NOMO-1 treated with DMSO at 0.1 percent for 48 hours (cell line): ENCODE data around the gene PDE1A.

ENCODE experiments used
- DNase-seq: peaks from one replicate; lab custom pipeline; 2025; ENCODE audit not compliant: unreplicated experiment; lab: John Stamatoyannopoulos, UW

PDE1A gene

DNA sequence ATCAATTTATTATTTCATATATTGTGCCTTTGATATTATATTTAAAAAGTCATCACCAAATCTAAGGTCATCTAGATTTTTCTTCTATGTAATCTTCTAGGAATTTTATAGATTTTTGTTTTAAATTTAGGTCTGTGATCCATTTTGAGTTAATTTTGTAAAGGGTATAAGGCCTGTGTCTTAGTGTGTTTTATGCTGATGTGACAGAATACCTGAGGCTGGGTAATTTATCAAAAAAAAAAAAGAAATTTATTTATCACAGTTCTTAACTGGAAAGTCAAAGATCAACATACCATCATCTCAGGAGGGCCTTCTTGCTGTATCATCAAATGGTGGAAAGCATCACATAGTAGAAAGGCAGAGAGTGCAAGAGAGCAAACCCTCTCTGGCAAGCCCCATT lies 216.2 kb downstream of the PDE1A start:
- no peak for DNase-seq

DNA sequence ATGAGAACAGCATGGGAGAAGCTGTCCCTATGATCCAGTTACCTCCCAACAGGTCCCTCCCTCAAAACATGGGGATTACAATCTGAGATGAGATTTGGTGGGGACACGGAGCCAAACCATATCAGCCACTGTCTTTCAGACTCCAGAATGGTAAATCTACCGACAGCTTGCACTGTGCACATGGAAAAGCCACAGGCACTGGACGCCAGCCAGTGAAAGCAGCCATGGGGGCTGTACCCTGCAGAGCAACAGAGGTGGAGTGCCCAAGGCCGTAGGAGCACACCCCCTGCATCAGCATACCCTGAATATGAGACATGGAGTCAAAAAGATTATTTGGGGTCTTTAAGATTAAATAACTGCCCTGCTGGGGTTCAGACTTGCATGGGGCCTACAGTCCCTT lies 218.4 kb downstream of the PDE1A start:
- no peak for DNase-seq

GRCh38 chr2:182207049-182207746 lies 219.6 kb downstream of the PDE1A start:
- DNase-seq = no peak

DNA sequence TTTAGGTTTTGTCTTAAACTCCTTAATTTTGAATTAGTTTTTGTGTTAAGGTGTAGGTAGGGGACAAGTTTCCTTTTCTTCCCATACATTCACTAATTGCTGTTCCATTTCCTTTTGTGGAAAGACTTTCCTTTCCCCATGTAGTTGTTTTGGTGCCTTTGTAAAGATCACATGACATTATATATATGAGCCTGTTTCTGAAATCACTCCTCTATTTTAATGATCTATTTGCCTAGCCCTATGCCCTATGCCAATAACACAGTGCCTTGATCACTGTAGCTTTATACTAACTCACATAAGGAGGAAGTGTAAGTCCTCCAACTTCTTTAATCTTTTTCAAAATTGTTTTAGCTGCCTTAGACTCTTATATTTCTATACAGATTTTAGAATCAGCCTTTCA lies 229.3 kb downstream of the PDE1A start:
- DNase-seq = no peak

DNA sequence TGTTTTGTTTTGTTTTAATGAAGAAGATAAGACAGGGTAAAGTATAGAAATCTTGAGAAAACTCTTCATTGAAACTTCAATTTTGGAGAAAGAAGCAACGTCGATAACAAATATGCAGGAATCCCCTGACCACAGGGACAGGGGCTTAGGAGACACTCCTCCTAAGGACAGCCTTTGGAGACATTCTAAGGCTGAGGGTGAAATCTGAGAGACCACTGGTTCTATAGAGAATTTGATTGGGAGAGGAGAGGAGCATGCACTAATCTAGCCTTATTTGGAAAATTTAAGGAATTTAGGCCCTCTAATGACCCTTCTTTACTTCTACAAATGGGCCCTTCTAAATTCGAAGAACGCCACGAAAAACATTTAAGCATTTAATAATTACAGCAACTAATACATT lies 233.5 kb downstream of the PDE1A start:
- no peak for DNase-seq

DNA sequence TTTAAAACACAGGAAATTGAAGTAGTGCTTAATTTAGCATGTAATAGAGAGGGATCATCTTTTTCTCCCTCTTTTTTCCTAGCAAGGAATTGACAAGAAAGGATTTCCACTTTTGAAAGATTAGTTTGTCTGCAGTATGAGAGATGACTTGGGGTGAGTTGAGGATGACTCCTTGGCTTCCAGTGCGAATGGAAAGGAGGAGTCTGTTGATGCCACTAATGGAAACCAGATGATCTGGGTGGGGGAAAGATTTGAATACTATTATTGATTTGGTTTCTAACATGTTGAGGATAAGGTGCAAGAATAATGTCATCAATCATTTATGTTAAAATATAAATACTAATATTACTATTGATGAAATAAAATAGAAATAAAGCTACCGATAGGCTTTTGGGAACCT lies 235.8 kb downstream of the PDE1A start:
- no peak for DNase-seq

DNA sequence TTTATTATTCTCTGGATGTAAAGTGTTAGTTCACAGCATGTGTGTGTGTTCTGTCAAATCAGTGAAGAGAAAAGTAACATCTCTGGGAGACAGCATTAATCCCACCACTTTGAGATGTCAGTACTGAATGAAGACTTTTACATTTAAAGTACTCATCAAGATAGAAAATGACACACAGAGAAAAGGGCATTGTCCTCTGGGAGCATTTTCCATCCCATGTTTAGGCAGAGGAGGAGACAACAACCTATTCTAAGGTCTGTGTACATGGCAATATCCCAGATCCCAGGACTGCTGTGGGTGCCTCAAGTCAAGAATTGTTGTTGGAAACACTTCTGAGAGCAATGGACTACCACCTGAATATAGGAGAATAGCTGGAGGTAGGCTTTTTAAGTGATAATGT lies 239.7 kb downstream of the PDE1A start:
- no peak for DNase-seq

DNA sequence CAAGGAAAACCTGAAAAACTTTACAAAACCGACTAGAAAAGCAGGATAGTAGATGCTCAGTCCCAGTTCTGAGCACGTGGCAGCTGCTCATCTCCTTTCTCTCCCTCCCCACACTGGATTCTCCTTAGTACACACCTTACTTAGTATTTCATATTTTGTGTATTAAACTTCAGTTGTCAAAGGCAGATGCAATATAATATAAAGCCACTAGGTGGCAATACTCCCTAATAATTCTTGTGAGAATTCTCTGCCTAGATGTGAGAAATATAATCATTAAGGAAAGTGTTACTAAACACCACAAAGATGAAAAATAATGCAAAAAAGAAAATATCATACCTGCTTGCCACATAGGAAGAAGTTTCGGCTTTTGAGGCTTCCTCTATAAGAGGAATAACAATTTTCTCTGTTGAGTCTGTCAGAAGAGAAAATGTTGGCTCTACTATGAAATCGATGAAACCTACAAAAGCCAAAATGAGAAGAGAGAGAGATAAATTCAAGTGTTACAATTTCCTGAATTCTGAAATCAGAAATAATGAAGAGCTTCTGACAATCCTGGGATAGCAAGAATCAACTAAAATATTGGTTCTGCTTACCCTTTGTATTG lies 240.6 kb downstream of the PDE1A start:
- DNase-seq = peak; percentile 28

DNA sequence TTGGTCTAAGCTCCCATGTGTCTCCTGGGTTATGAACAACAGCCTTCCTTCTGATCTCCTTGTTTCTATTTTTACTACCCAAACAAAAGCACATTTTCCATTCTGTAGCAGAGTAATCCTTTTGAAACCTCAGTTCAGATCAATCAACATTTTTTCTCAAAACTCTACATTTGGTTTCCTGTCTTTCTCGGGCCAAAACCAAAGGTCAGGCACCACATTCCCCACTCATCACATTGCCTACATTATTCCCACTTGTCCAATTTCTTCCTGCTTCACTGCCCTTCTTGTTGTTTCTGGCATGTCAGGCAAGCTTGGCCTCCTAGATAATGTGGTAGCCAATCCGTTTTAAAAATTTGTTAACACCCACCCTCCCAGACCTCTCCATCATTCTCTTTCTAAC lies 244.4 kb downstream of the PDE1A start:
- no peak for DNase-seq

GRCh38 chr2:182181381-182181780 lies 245.5 kb downstream of the PDE1A start:
- no peak for DNase-seq

- DNase-seq = no peak
Measured at GRCh38 chr2:182179176-182179575, 247.7 kb downstream of the PDE1A start.

DNA sequence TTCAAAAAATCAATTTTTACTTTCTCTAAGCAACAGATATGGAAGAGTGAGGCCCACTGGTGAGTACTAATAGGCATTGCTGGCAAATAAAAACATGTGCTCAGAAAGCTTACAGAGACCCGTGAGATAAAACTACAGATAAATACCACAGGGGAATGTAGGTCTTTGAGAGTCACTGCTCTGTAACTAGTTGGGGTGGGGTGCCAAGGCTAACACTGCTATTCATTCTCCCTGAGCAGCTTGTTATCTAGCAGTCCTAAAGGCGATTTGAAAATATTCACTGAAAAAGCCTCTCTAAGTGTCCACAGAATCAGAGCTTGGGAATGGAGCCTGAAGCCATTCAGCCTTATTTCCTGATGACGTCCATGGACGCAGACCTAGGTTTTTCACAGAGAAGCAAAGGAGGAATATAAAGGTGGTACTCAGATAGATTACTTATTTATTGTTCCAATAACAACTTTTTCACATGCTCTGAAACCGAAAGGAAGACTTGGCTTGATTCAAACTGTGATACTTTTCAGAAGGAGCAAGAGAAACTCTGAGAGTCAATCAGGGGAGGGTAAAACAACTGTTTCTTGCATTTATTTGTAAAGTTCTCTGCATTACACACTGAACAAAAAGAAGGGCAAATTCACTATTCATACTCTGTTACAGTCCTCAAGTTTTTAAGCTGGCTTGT lies 252.8 kb downstream of the PDE1A start:
- no peak for DNase-seq

GRCh38 chr2:182170341-182170740 lies 256.5 kb downstream of the PDE1A start:
- no peak for DNase-seq

DNA sequence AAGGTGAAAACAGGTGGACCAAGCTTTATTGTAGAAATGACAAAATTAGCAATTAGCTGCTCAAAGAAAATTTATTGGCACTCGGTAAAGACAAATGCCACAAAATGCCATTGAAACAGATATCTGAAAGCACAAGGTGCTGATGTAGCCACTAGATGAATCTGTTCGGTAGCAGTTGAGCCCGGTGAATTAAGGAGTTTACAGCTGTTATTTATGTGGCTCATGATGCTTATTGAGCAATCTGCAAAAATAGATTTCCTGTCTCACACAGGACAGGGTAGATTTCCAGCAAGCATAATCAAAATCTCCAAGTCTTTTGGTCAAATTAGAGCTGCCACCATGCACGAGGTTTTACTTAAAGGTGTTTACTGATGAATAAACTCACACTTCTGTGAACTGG lies 259.0 kb downstream of the PDE1A start:
- no peak for DNase-seq

DNA sequence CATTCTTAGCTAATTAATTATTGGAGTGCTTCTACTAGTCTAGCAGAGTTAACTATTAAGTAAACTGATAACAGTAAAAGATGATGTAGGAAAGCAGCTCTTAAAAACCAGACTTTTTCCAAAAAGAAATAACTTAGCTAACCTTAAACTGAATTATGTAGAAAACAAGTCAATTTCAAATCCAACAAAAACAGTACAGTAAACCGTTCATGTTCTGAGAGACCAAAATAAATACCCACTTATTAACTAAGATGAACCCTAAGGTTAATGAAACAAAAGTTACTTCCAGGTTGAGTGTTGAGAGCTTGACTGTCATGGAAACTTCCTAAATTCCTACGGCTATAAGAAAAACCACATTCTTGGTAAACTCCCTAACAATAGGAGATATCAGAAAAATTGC lies 260.0 kb downstream of the PDE1A start:
- DNase-seq = no peak

DNA sequence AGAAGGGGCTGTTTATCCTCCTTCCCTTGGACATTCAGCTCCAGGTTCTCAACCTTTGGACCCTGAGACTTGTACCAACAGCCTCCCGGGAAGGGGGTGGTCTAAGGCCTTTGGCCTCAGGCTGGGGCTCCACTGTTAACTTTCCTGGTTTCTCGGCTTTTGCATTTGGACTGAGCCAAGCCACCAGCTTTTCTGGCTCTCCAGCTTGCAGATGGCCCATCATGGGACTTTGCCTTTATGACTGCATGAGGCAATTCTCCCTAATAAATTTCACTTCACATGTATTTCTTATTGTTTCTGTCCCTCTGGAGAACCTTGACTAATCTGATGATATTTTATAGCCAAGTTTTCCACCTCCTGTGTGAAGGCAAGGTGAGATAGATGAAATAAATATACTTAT lies 260.4 kb downstream of the PDE1A start:
- no peak for DNase-seq

DNA sequence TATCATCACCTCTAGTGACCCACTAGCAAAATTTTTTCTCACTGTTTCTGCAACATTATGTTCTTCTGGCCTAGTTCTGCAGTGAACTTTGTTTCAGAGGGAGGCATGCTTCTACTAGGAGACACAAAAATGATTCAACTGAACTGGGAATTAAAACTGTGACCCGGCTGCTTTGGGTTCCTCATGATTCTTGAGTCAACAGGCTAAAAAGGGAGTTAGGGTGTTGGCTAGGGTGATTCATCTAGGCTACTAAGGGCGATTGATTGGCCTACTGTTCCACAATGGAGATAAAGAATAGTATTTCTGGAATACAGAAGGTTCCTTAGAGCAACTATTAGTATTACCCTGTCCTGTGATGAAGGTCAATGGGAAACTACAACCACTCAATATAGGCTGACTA lies 261.6 kb downstream of the PDE1A start:
- no peak for DNase-seq

- no peak for DNase-seq
Measured at GRCh38 chr2:182164686-182165085, 262.1 kb downstream of the PDE1A start.

- no peak for DNase-seq
Measured at GRCh38 chr2:182163878-182164277, 263.0 kb downstream of the PDE1A start.

DNA sequence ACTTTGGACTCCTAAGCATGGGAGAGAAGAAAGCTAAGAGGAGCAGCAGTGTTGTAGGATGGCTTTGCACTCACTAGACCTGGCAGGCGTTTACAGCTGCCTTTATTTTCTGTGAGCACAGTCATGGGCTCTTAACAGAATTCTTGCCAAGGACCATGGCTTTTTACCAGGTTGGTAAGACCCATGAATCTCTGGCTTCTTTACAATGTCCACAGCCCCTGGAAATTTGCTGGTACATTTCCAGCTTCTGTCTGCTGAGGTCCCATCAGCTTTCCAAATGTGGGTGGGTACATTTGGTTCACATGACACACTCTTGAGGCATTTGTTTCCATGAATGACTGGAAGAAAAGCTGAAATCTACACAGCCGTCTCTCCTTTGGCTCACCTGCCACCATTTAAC lies 278.5 kb downstream of the PDE1A start:
- DNase-seq = no peak

GRCh38 chr2:182144776-182145165 lies 282.1 kb downstream of the PDE1A start:
- no peak for DNase-seq

GRCh38 chr2:182144041-182144775 lies 282.6 kb downstream of the PDE1A start:
- no peak for DNase-seq
